ENCODE results near the gene MLLT6.

GRCh38 chr17:38659415-38659814, 45.7 kb upstream of the MLLT6 start:
- TF ChIP-seq POLR2A (IDR thresholded peaks at IDR 0.05; ENCODE audit: low read depth) (no peak), CTCF (IDR thresholded peaks at IDR 0.05) (no peak), EP300 (IDR thresholded peaks at IDR 0.05) (no peak)

Data from esophagus muscularis mucosa (tissue), 4 donors.